BLaER1 treated with 17β-estradiol and CSF1 and Interleukin-3, amounts not matched to agents 10 nM and 100 nM (cell line): ENCODE data around the gene MBD3L3.

ENCODE experiments used
- H3K27ac ChIP-seq, 11 experiments: shearing (Covaris generic); formaldehyde crosslinking; 2 replicates each; pipeline ENCODE4 v1.8.1; 2022
- H3K27me3 ChIP-seq, 11 experiments: shearing (Covaris generic); formaldehyde crosslinking; 2 replicates each; pipeline ENCODE4 v1.8.1; 2022
- H3K36me3 ChIP-seq, 11 experiments: shearing (Covaris generic); formaldehyde crosslinking; 2 replicates each; pipeline ENCODE4 v1.8.1; 2022
- H3K4me1 ChIP-seq, 10 experiments: shearing (Covaris generic); formaldehyde crosslinking; 2 replicates each; pipeline ENCODE4 v1.8.1; 2022
- H3K4me2 ChIP-seq, 11 experiments: shearing (Covaris generic); formaldehyde crosslinking; 2 replicates each; pipeline ENCODE4 v1.8.1; 2022
- H3K4me3 ChIP-seq, 10 experiments: shearing (Covaris generic); formaldehyde crosslinking; 2 replicates each; pipeline ENCODE4 v1.8.1; 2022
- H3K9ac ChIP-seq, 11 experiments: shearing (Covaris generic); formaldehyde crosslinking; 2 replicates each; pipeline ENCODE4 v1.8.1; 2022
- H3K9me3 ChIP-seq, 11 experiments: shearing (Covaris generic); formaldehyde crosslinking; replicated peaks in 1 of 11; 2 replicates each; pipeline ENCODE4 v1.8.1; 2022
- H4K20me1 ChIP-seq, 11 experiments: shearing (Covaris generic); formaldehyde crosslinking; 2 replicates each; pipeline ENCODE4 v1.8.1; 2022
- Cebpa-rat ChIP-seq, 11 experiments: shearing (Covaris generic); IDR thresholded peaks; 2 replicates each; pipeline ENCODE4 v1.8.1; 2022

The MBD3L3 gene

DNA sequence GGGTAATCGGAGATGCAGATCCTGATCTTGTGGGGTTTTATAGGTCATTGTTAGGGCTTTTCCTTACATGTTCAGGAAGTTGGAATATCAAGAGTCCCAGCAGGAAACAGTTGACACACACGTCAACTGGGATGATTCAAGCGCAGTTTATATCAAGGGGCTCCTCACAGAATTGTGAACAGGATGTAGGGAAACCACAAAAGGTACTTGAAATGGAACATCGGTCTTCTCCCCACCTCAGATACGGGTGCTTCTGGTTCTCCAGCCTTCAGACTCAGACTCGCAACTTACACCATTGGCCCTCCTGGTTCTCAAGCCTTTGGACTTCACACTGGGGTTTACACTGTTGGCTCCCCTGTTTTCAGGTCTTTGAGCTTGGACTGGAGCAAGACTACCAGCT is 30.5 kb upstream of the MBD3L3 start:
- no peak for TF ChIP-seq Cebpa-rat (IDR thresholded peaks at IDR 0.05)
- Histone ChIP-seq H3K4me1 (peaks cover 0 to 5% (median 0%) of the 10 kb centered on the region in 10 experiments; a peak in 1 of 20 replicates), H4K20me1 (no peaks in the 10 kb centered on the region), H3K36me3 (peaks cover 67 to 89% (median 85%) of the 10 kb centered on the region in 11 experiments), H3K9ac (no peak overlapping the region), H3K27me3 (peaks cover 0 to 3% (median 0%) of the 10 kb centered on the region in 11 experiments; a peak in 3 of 22 replicates), H3K4me2 (no peak overlapping the region), H3K27ac (no peak overlapping the region), H3K9me3 (peaks cover 99 to 100% (median 100%) of the 10 kb centered on the region in 11 experiments), H3K4me3 (peak overlapping the region in 1 of 10 experiments; percentile 11; a peak in 1 of 20 replicates)

DNA sequence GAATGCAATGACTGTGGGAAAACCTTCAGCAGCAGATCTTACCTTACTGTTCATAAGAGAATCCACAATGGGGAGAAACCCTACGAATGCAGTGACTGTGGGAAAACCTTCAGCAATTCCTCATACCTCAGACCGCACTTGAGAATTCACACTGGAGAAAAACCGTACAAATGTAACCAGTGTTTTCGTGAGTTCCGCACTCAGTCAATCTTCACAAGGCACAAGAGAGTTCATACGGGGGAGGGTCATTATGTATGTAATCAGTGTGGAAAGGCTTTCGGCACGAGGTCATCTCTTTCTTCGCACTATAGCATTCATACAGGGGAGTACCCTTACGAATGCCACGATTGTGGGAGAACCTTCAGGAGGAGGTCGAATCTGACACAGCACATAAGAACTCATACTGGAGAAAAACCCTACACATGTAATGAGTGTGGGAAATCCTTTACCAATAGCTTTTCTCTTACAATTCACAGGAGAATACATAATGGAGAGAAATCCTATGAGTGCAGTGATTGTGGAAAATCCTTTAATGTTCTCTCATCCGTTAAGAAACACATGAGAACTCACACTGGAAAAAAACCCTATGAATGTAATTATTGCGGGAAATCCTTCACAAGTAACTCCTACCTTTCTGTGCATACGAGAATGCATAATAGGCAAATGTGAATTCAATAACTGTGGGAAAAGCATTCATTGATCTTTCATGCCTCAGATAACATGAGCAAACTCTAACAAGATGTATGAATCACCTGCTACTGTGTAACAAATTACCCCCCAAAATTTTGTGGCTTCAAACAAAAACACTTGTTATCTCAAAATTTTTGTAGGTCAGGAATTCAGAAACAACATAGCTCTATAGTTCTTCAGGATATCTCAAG is 24.8 kb upstream of the MBD3L3 start:
- peaks cover 98 to 100% (median 100%) of the 10 kb centered on the region in 11 experiments for H3K36me3 ChIP-seq
- H3K9me3 ChIP-seq, result peaks cover 100% of the 10 kb centered on the region in 11 experiments
- TF ChIP-seq Cebpa-rat (IDR thresholded peaks at IDR 0.05), result no peak

DNA sequence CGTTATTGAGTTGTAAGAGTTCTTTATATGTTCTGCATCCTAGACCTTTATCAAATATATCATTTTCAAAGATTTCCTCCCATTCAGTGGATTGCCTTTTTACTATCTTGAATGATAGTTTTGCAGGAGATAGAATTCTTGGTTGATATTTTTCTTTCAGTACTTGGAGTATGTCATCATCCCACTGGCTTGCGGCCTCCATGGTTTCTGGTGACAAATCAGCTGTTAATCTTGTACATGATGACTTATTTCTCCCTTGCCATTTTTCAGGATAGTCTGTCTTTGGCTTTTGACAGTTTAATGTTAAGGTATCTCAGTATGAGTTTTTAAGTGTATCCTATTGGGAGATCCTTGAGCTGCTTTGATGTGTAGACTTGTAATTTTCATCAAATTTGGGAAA is 19.5 kb upstream of the MBD3L3 start:
- TF ChIP-seq Cebpa-rat (IDR thresholded peaks at IDR 0.05), result no peak
- Histone ChIP-seq H3K9ac (no peak overlapping the region), H3K27me3 (peaks cover 0 to 2% (median 0%) of the 10 kb centered on the region in 11 experiments; a peak in 1 of 22 replicates), H4K20me1 (no peaks in the 10 kb centered on the region), H3K27ac (no peak overlapping the region), H3K4me2 (no peak overlapping the region), H3K4me1 (no peaks in the 10 kb centered on the region), H3K9me3 (peaks cover 80 to 98% (median 83%) of the 10 kb centered on the region in 11 experiments), H3K4me3 (peak overlapping the region in 8 of 10 experiments; percentile 5 to 40 (median 24); a peak in 10 of 20 replicates), H3K36me3 (peaks cover 100% of the 10 kb centered on the region in 11 experiments)

More for the DNA sequence above, 24.8 kb upstream of the MBD3L3 start:
- Histone ChIP-seq H3K4me1 (no peaks in the 10 kb centered on the region), H3K4me2 (no peak overlapping the region), H4K20me1 (no peaks in the 10 kb centered on the region), H3K27me3 (peaks cover 0 to 9% (median 0%) of the 10 kb centered on the region in 11 experiments; a peak in 4 of 22 replicates), H3K4me3 (peak overlapping the region; percentile 15 to 59 (median 40); a peak in 19 of 20 replicates), H3K9ac (no peak overlapping the region), H3K27ac (no peak overlapping the region)

DNA sequence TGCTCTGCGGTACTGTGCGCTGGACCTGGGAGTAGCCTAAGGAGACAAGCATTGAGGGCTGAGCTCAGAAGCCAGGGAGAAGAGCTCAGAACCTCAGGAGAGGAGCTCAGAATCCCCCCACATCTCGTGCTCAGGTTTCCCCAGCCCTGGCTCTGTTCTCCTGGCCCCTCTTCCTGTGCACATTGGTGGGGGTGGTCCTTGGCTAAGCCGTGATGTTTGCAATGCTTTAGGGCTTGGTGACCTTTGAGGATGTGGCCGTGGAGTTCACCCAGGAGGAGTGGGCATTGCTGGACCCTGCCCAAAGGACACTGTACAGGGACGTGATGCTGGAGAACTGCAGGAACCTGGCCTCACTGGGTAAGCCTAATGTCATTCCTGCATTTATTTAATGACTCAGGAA is 17.7 kb upstream of the MBD3L3 start:
- Histone ChIP-seq H3K9ac (no peak overlapping the region), H3K36me3 (peaks cover 99 to 100% (median 100%) of the 10 kb centered on the region in 11 experiments), H3K4me3 (peak overlapping the region in 2 of 10 experiments; percentile 10 to 28; a peak in 1 of 20 replicates), H4K20me1 (peaks cover 0 to 7% (median 0%) of the 10 kb centered on the region in 11 experiments; a peak in 2 of 22 replicates), H3K9me3 (peaks cover 61 to 86% (median 65%) of the 10 kb centered on the region in 11 experiments), H3K27me3 (no peaks in the 10 kb centered on the region), H3K4me1 (peaks cover 0 to 4% (median 0%) of the 10 kb centered on the region in 10 experiments; a peak in 6 of 20 replicates), H3K4me2 (no peak overlapping the region), H3K27ac (no peak overlapping the region)
- TF ChIP-seq Cebpa-rat (IDR thresholded peaks at IDR 0.05), result no peak

DNA sequence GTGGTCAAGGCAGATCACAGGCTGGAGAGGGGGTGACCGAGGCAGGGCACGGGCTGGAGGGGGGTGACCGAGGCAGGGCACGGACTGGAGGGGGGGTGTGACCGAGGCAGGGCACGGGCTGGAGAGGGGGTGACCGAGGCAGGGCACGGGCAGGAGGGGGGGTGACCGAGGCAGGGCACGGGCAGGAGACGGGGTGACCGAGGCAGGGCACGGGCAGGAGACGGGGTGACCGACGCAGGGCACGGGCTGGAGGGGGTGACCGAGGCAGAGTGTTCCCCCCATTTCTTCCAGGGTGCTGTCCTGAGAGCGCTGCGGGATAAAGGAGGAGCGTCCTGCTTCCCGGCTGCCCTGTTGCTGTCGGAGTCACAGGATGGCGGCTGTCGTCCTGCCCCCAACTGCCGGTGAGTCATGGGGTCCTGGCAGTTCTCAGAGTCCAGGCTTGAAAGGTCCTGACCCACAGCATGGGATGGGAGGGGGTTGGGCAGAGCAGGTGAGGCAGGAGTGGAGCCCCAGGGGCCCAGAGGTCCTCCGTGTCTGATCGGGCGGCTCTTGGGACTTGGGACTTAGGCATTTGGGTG is 16.3 kb upstream of the MBD3L3 start:
- peaks cover 92 to 94% (median 93%) of the 10 kb centered on the region in 11 experiments for H3K36me3 ChIP-seq

DNA sequence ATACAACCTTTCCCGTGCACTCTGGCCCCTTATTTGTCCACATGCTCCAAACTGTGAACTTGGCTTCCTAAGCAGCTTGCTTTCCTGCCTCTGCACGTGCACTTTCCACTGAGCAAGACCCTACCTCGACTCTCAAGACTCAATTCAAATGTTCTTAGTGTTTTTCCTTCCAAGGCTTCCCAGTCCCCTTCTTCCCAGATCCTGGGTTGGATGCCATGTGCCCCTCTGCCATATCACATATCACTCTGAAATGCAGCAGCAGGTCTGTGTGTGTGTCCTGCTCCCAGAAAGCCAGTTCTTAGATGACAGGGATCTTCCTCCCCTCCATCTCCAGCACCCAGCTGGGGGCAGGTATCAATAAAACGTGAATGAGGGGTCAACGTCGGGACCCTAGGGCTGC is 14.1 kb upstream of the MBD3L3 start:
- Histone ChIP-seq H3K36me3 (peaks cover 70 to 71% (median 71%) of the 10 kb centered on the region in 11 experiments), H3K9ac (no peak overlapping the region)

More for the DNA sequence above, 16.3 kb upstream of the MBD3L3 start:
- Histone ChIP-seq H3K27me3 (no peaks in the 10 kb centered on the region), H4K20me1 (peaks cover 0 to 17% (median 0%) of the 10 kb centered on the region in 11 experiments; a peak in 5 of 22 replicates), H3K4me2 (no peak overlapping the region), H3K27ac (no peak overlapping the region), H3K9me3 (peaks cover 48 to 73% (median 51%) of the 10 kb centered on the region in 11 experiments), H3K4me3 (no peak overlapping the region), H3K4me1 (peaks cover 9 to 15% (median 10%) of the 10 kb centered on the region in 10 experiments), H3K9ac (no peak overlapping the region)
- TF ChIP-seq Cebpa-rat (IDR thresholded peaks at IDR 0.05), result no peak

DNA sequence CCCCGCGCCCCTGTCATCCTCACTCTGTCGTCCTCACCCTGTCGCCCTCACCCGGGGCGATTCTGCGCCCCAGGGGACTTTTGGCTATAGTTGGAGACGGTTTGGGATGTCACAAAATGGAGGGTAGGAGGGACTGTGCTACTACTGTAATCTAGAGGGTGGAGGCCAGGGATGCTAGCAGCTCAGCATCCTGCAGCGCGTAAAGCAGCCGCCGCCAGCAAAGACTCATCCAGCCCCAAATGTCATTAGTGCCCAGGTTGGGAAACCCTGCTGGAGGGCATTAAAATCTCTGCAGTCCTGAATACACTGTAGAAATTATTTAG is 11.4 kb upstream of the MBD3L3 start:
- Histone ChIP-seq H3K9me3 (peaks cover 0 to 23% (median 3%) of the 10 kb centered on the region in 11 experiments; a peak in 13 of 22 replicates), H3K27ac (peak overlapping the region; percentile 80 to 93 (median 89)), H3K4me2 (peak overlapping the region; percentile 82 to 98 (median 91)), H3K9ac (peak overlapping the region; percentile 80 to 94 (median 90)), H3K36me3 (peaks cover 43 to 45% (median 44%) of the 10 kb centered on the region in 11 experiments), H3K4me3 (peak overlapping the region; percentile 79 to 95 (median 90)), H3K4me1 (peaks cover 9 to 19% (median 13%) of the 10 kb centered on the region in 10 experiments), H4K20me1 (peaks cover 0 to 18% (median 0%) of the 10 kb centered on the region in 11 experiments; a peak in 5 of 22 replicates), H3K27me3 (no peaks in the 10 kb centered on the region)
- no peak for TF ChIP-seq Cebpa-rat (IDR thresholded peaks at IDR 0.05)

More for the DNA sequence above, 14.1 kb upstream of the MBD3L3 start:
- peaks cover 9 to 19% (median 13%) of the 10 kb centered on the region in 10 experiments for H3K4me1 ChIP-seq
- peaks cover 0 to 18% (median 0%) of the 10 kb centered on the region in 11 experiments; a peak in 5 of 22 replicates for H4K20me1 ChIP-seq
- TF ChIP-seq Cebpa-rat (IDR thresholded peaks at IDR 0.05), result no peak
- H3K27me3 ChIP-seq, result no peaks in the 10 kb centered on the region
- H3K9me3 ChIP-seq, result peaks cover 25 to 50% (median 29%) of the 10 kb centered on the region in 11 experiments
- H3K4me2 ChIP-seq, result no peak overlapping the region
- no peak overlapping the region for H3K4me3 ChIP-seq
- no peak overlapping the region for H3K27ac ChIP-seq

DNA sequence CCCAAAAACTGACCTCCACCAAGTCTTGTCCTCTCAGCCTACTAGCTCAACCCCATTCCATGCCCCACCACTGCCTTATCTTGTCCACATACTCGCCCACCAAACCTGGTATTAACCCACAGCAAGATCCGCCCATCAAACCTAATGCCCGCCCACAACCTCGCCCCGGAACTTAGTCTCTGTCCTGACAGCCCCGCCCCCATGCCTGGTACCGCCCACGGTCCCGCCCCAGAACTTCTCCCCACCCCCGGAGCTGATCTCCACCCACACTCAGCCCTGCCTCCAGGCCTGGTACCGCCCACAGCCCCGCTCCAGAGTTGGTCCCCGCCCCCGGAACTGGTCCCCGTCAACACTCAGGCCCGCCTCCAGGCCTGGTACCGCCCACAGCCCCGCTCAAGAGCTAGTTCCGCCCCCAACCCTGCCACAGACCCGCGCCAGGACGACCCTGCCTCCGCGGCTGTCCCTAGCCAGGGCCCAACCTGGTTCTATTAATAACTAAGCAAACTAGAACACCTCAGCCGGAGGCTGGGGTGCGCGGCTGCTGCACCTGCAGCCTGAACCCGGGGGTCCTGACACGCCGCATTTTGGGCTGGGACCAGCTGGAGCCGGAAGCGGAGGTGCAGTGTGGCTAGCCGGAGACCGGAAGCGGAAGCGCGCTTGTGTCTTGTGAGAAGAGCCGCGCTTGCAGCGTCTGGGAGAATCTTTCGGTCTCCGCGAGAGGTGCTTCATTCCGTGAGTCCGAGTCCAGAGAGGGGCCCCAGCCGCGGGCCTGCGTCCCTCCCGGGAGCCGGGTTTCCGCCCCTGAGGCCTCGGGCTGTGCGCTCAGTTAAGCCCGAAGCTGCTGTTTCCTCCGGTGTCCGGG is 10.8 kb upstream of the MBD3L3 start, which contains the start of gene ZNF557:
Gene ZNF557 (plus strand): TSS at position 662 of the 862 bp plus-strand sequence. CDS start 5,372 bp downstream, outside the sequence.
- no peak for TF ChIP-seq Cebpa-rat (IDR thresholded peaks at IDR 0.05)
- H3K9me3 ChIP-seq, result peaks cover 0 to 17% (median 0%) of the 10 kb centered on the region in 11 experiments; a peak in 4 of 22 replicates
- H3K4me1 ChIP-seq, result peaks cover 9 to 19% (median 13%) of the 10 kb centered on the region in 10 experiments
- peak within 1 kb of the TSS; percentile 79 to 95 (median 90) for H3K4me3 ChIP-seq
- H3K27me3 ChIP-seq, result no peaks in the 10 kb centered on the region
- peak within 1 kb of the TSS; percentile 80 to 94 (median 90) for H3K9ac ChIP-seq
- peaks cover 37 to 39% (median 38%) of the 10 kb centered on the region in 11 experiments for H3K36me3 ChIP-seq
- peaks cover 0 to 18% (median 0%) of the 10 kb centered on the region in 11 experiments; a peak in 5 of 22 replicates for H4K20me1 ChIP-seq
- H3K4me2 ChIP-seq, result peak within 1 kb of the TSS; percentile 82 to 98 (median 91)
- H3K27ac ChIP-seq, result peak within 1 kb of the TSS; percentile 80 to 93 (median 89)
